ENCODE measurements around the gene PLSCR5. TPM values are rescaled to one million over a fixed set of nuclear protein-coding genes. Genes with fewer than 3 reads are reported as not detected.

The PLSCR5 gene
- total and polyA plus RNA-seq, 2 donors (not counting 1 experiment from before 2014, with no cell fraction given) = not detected

GRCh38 chr3:146561463-146561862 is 43.7 kb downstream of the PLSCR5 start:
- no peak overlapping the region for H3K9ac ChIP-seq (ENCODE audit: insufficient read depth, low read length)
- no peaks in the 10 kb centered on the region for H3K36me3 ChIP-seq (ENCODE audit: control insufficient read depth, insufficient read depth, low read length)
- H3K4me1 ChIP-seq (ENCODE audit: control insufficient read depth, extremely low read depth, insufficient read depth, low read length) = no peaks in the 10 kb centered on the region
- H4K20me1 ChIP-seq (ENCODE audit: control insufficient read depth, extremely low read depth, insufficient read depth, low read length) = no peaks in the 10 kb centered on the region
- no peak overlapping the region for H3K4me2 ChIP-seq (ENCODE audit: extremely low read depth, insufficient read depth, low read length)
- no peak overlapping the region for H2AFZ ChIP-seq (ENCODE audit: low read length)
- no peak for DNase-seq (ENCODE audit: low read depth in 2 of 2)
- H3K4me3 ChIP-seq (replicated peaks in 1 of 4; ENCODE audit: control extremely low read depth in 1 of 4, insufficient read depth in 1 of 4, low read depth in 3 of 4, low read length in 4 of 4) = no peak overlapping the region
- H3K79me2 ChIP-seq (ENCODE audit: control insufficient read depth, insufficient read depth, low read length) = no peaks in the 10 kb centered on the region
- H3K27ac ChIP-seq (ENCODE audit: insufficient read depth, low read length) = no peak overlapping the region
- H3K27me3 ChIP-seq (ENCODE audit: control insufficient read depth, insufficient read depth, low read length) = no peaks in the 10 kb centered on the region
- TF ChIP-seq EZH2 (IDR thresholded peaks at IDR 0.05; ENCODE audit: low read length, missing control alignments) = no peak
- TF ChIP-seq CTCF (conservative IDR thresholded peaks at IDR 0.05 in 1 of 2, IDR thresholded peaks at IDR 0.05 in 1 of 2; ENCODE audit: low read depth in 1 of 2, low read length in 2 of 2) = no peak
- H3K9me3 ChIP-seq (ENCODE audit: control insufficient read depth, insufficient read depth, low read depth, low read length) = no peaks in the 10 kb centered on the region

DNA sequence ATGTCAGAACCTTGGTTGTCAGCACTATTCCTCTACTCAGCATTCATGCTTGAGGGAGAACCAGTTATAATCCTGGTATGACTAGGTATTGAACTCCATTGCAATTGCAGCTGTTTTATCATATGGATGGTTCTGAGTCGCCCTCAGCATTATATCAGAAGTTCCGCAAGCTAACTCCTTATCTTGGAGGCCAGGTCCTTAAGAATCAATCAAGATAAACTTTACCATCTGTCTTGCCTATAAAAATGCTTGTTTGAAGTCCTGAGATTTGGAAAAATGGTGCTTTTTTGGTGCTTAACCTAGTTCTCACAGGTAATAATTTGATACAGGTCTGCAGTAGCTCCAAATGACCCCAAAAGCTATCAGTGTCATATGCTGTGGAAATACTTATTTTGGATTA is 44.5 kb downstream of the PLSCR5 start:
- Histone ChIP-seq H3K79me2 (ENCODE audit: control insufficient read depth, insufficient read depth, low read length) (no peaks in the 10 kb centered on the region), H4K20me1 (ENCODE audit: control insufficient read depth, extremely low read depth, insufficient read depth, low read length) (no peaks in the 10 kb centered on the region), H3K4me3 (replicated peaks in 1 of 4; ENCODE audit: control extremely low read depth in 1 of 4, insufficient read depth in 1 of 4, low read depth in 3 of 4, low read length in 4 of 4) (no peak overlapping the region), H3K27me3 (ENCODE audit: control insufficient read depth, insufficient read depth, low read length) (no peaks in the 10 kb centered on the region), H3K4me1 (ENCODE audit: control insufficient read depth, extremely low read depth, insufficient read depth, low read length) (no peaks in the 10 kb centered on the region), H3K9me3 (ENCODE audit: control insufficient read depth, insufficient read depth, low read depth, low read length) (no peaks in the 10 kb centered on the region), H3K36me3 (ENCODE audit: control insufficient read depth, insufficient read depth, low read length) (no peaks in the 10 kb centered on the region), H3K4me2 (ENCODE audit: extremely low read depth, insufficient read depth, low read length) (no peak overlapping the region), H3K27ac (ENCODE audit: insufficient read depth, low read length) (no peak overlapping the region), H2AFZ (ENCODE audit: low read length) (no peak overlapping the region), H3K9ac (ENCODE audit: insufficient read depth, low read length) (no peak overlapping the region)
- DNase-seq (ENCODE audit: low read depth in 2 of 2) = no peak
- TF ChIP-seq CTCF (conservative IDR thresholded peaks at IDR 0.05 in 1 of 2, IDR thresholded peaks at IDR 0.05 in 1 of 2; ENCODE audit: low read depth in 1 of 2, low read length in 2 of 2) (no peak), EZH2 (IDR thresholded peaks at IDR 0.05; ENCODE audit: low read length, missing control alignments) (no peak)

GRCh38 chr3:146559388-146559787 is 45.8 kb downstream of the PLSCR5 start:
- Histone ChIP-seq H4K20me1 (ENCODE audit: control insufficient read depth, extremely low read depth, insufficient read depth, low read length) (no peaks in the 10 kb centered on the region), H2AFZ (ENCODE audit: low read length) (no peak overlapping the region), H3K4me1 (ENCODE audit: control insufficient read depth, extremely low read depth, insufficient read depth, low read length) (no peaks in the 10 kb centered on the region), H3K79me2 (ENCODE audit: control insufficient read depth, insufficient read depth, low read length) (no peaks in the 10 kb centered on the region), H3K27me3 (ENCODE audit: control insufficient read depth, insufficient read depth, low read length) (no peaks in the 10 kb centered on the region), H3K9me3 (ENCODE audit: control insufficient read depth, insufficient read depth, low read depth, low read length) (no peaks in the 10 kb centered on the region), H3K4me3 (replicated peaks in 1 of 4; ENCODE audit: control extremely low read depth in 1 of 4, insufficient read depth in 1 of 4, low read depth in 3 of 4, low read length in 4 of 4) (no peak overlapping the region), H3K36me3 (ENCODE audit: control insufficient read depth, insufficient read depth, low read length) (no peaks in the 10 kb centered on the region), H3K27ac (ENCODE audit: insufficient read depth, low read length) (no peak overlapping the region), H3K4me2 (ENCODE audit: extremely low read depth, insufficient read depth, low read length) (no peak overlapping the region), H3K9ac (ENCODE audit: insufficient read depth, low read length) (no peak overlapping the region)
- TF ChIP-seq EZH2 (IDR thresholded peaks at IDR 0.05; ENCODE audit: low read length, missing control alignments) (no peak), CTCF (conservative IDR thresholded peaks at IDR 0.05 in 1 of 2, IDR thresholded peaks at IDR 0.05 in 1 of 2; ENCODE audit: low read depth in 1 of 2, low read length in 2 of 2) (no peak)
- no peak for DNase-seq (ENCODE audit: low read depth in 2 of 2)

Data from fibroblast of lung (primary cell).